ENCODE measurements around the gene THSD4. TPM values are rescaled to one million over a fixed set of nuclear protein-coding genes. Genes with fewer than 3 reads are reported as not detected.

The THSD4 gene
- total RNA-seq, 2 experiments from 2014 or later: not detected

DNA sequence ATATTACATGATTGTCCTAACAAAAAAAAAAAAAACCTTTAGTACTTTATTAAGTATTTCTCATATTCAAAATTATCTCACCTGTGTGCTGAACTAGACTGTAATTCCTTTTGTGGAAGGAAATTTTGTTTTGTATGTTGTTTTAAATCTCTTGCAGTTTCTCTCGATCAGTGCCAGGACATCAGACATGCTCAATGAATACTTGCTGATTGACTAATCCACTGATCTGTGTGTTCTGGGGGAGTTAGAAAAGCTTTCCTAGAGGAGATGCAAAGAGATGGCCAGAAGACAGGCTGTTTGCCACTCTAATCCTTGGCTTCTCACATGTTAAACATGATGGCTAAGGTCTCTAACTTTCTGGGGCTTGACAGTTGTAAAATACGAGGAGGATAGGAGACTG is 461.8 kb downstream of the THSD4 start:
- ChIA-PET CTCF (no interaction called here), POLR2A (no interaction called here)

DNA sequence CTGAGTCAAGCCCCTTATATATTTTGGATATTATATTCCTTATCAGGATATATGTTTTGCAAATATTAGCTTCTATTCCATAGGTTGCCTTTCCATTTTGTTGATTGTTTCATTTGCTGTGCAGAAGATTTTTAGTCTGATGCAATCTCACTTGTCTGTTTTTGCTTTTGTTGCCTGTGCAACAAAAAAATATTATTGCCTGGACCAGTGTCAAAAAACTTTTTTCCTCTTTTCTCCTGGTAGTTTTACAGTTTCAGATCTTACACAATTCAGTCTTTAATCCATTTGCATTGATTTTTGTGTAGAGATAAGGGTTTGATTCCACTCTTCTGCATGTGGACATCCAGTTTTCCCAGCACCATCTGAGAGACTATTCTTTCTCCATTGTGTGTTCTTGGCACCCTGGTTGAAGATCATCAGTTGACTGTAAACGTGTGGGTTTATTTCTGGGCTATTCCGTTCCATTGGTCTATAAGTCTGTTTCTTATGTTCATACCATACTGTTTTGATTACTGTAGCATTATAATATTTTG is 466.2 kb downstream of the THSD4 start:
- ChIA-PET POLR2A (no interaction called here), CTCF (no interaction called here)

- ChIA-PET POLR2A (no interaction called here), CTCF (no interaction called here)
These were observed 469.9 kb downstream of the THSD4 start for GRCh38 chr15:71585159-71585558.

DNA sequence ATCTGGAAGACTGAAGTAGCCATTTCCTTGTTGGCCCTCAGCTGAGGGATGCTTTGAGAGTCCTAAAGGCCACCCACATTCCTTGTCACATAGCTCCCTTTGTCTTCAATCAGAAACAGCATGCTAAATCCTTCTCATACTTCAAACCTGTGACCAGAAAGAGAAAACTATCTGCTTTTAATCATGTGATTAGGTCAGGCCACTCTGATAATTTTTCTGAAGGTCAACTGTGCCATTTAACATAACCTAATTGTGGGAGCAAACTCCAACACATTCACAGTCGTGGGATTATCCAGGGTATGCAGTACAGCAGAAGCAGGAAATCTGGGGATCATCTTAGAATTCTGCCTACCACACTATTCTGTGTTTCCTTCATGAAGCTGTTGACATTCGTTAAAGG is 471.2 kb downstream of the THSD4 start:
- ChIA-PET POLR2A (no interaction called here), CTCF (no interaction called here)

- ChIA-PET CTCF (no interaction called here), POLR2A (no interaction called here)
These were observed 473.5 kb downstream of the THSD4 start for GRCh38 chr15:71588746-71589145.

DNA sequence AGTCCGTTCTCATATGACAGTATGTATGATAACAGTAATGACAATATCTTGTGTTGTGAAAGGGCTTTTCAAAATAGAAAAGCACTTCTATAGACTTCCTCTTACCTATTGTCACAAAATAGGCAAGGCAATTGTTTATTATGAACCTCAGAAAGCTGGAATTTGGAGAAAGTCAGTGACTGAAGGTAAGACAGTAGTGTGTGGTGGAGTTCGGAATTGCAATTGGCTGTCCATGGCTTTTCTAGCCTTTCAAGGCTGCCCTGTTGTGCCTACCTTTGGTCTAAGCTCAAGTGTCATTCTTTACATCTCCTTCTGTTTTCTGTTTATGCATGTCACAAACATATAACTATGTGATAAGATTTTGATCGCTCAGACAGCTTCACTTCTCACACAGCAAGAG is 475.8 kb downstream of the THSD4 start:
- ChIA-PET CTCF (no interaction called here), POLR2A (no interaction called here)

- CTCF ChIA-PET: no interaction called here
- POLR2A ChIA-PET: no interaction called here
These were observed 476.9 kb downstream of the THSD4 start for GRCh38 chr15:71592203-71592602.

DNA sequence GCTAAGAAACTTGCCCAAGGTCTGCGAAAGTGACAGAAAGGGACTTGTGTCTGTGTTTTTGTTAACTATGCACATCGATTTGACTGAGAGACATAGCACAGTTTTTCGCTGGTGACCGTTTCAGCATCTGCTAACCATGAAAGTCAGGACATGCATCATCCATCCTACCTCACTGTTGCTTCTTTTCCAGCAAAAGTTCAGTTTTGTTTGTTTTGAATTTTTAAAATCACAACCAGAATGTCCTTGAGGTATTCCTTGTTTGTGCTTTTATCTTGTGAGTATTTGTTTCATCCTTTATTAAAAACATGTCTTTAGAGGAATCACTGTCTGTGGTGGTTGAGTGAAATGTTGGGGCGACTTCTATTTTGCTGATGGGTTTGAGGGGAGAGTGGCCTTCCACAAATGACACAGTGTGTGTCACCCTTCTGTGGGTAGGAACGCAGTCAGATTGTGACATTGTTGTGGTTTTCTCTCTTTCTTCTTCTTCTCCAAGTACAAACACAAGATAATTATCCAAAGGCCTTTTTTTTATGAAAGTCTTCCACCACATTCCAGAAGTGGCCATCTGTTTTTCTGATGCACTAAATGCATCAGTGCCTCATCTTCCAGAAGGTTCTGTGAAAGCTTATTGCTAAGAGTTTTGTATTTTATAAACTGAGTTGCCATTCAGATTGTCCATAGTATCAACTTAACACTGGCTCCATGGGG is 480.7 kb downstream of the THSD4 start:
- ChIA-PET CTCF (no interaction called here), POLR2A (no interaction called here)

DNA sequence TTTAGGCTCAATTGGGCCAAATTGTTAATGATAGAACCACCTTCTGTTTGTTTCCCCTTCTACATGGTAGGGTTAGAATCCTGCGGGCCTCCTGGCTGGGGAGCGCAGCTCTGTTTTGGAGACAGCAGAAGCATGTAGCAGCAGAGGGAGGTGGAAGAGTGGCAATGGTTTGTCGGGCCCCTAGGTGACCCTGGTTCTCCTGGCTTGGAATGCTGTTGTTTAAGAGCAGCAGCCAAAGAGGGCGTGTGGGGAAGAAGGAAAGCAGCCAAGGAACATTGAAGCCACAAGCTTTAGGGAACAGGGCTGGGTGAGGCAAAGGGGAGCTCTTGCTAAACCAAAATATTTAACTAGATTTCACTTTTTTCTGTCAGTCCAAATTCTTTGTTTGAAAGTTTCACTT is 481.4 kb downstream of the THSD4 start:
- CTCF ChIA-PET: no interaction called here
- POLR2A ChIA-PET: no interaction called here

GRCh38 chr15:71597126-71597525 is 481.9 kb downstream of the THSD4 start:
- ChIA-PET POLR2A (no interaction called here), CTCF (no interaction called here)

- POLR2A ChIA-PET: no interaction called here
- CTCF ChIA-PET: no interaction called here
These were observed 482.4 kb downstream of the THSD4 start for GRCh38 chr15:71597637-71598036.

GRCh38 chr15:71598741-71599140 is 483.5 kb downstream of the THSD4 start:
- ChIA-PET POLR2A (no interaction called here), CTCF (no interaction called here)

- ChIA-PET CTCF (no interaction called here), POLR2A (no interaction called here)
These were observed 484.3 kb downstream of the THSD4 start for GRCh38 chr15:71599418-71600151.

- CTCF ChIA-PET: no interaction called here
- POLR2A ChIA-PET: no interaction called here
These were observed 485.0 kb downstream of the THSD4 start for GRCh38 chr15:71600237-71600636.

DNA sequence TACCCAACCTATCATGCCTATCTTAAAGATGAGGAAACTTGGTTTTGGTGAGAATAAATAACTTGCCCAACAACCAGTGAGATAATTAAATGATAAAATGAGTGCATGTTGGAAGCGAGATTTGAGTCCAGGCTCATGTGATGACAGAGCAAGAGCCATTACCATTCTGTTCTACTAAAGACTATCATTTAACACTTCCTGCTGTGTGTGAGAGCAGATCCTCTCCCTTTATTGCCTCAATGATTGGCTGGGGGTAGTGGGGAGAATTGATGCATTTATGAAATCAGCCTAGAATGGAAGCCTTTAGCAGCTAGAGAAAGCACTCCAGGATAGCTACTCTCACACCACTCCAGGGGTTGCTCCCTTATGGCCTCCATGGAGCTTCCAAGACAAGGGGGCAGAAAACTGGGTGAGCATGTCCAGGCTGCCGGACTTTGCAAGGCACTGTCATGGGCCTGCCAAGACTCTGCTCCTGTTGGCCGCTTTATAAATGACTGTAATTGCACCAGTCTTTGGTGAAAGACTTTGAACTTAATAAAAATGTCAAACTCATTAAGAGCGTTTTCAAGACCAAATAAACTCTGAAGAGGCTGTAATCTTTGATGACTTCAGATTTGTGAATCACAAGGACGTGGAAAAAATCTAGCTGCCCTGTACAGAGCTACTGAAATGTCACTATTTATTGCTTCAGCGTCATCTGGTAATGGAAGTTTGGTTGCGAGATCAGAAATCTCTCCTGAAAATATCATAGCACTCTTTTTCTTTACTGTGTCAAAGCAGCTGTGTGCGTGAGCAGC is 486.0 kb downstream of the THSD4 start:
- ChIA-PET CTCF (no interaction called here), POLR2A (no interaction called here)

DNA sequence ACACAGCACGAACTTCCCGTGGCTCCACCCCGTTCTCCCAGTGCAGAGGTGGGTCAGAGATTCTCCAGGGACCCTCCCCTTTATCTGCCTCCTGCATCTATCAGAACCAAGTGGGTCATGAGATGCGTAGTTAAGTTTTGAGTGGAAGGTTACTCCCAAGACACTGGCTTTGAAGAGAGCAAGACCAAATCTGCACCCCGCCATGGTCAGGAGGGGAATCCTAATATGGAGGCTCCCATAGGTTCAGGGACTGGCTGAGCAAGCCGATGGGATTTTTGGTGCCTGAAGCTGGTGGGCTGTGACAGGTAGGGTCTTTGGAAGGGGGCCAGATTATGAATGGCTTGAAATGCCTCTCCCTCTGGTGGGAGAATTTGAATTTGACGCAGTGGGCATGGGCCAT is 488.1 kb downstream of the THSD4 start:
- POLR2A ChIA-PET: no interaction called here
- CTCF ChIA-PET: no interaction called here

GRCh38 chr15:71607383-71607782 is 492.1 kb downstream of the THSD4 start:
- ChIA-PET CTCF (no interaction called here), POLR2A (no interaction called here)

- POLR2A ChIA-PET: no interaction called here
- CTCF ChIA-PET: no interaction called here
These were observed 495.7 kb downstream of the THSD4 start for GRCh38 chr15:71610728-71611552.

DNA sequence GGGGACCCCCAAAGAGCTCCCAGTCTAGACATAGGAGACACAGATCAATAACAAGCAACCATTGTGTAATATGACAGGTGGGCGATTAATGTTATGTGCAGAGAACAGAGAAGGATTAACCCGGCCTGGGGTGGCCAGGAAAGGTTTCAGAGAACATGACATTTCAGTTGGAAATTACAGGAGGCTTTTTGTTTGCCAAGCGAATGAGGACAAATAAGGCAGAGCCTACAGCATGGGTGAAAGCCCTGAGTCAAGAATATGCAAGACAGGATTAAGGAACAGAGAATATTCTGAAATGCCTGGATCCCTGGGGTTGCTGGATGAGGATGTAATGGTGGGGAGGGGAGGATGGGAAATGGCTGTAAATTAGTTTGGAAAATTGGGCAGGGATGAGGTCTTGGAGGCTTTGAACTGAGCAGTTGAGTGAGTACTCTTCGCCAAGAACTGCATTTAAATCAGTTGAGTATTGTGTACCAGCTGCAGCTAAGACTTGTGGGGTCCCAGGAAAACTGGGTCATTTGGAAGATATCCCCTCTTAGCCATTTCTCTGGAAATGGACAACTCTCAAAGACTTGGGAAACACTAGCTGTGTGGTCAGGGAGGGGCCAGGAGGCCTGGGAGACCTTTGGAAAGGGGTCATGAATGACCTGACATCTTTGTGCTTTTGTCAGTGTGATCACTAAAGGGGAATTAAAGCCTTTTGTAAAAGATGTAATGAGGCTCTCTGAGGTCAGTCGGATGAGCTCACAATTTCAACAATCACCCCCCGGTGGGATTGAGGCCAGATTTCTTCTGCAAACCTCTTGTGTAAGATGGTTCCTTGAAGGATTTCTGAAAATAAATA is 496.5 kb downstream of the THSD4 start:
- CTCF ChIA-PET: no interaction called here
- POLR2A ChIA-PET: no interaction called here

DNA sequence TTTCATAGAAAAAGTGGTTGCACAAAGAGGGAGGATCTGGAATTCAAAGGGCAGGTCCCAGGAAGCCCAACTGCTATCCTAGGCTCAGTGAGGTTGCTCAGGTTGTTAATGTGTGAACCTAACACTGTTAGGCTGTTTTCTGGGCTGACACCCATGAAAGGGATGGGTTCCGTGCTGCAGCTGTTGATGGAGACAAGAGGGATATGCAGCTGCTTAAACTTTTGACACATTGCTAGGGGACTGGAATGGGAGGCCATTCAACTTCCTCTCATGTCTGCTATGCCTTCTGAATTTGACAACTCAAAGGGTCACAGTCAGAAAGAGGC is 497.1 kb downstream of the THSD4 start:
- CTCF ChIA-PET: no interaction called here
- POLR2A ChIA-PET: no interaction called here

All from activated CD8-positive, alpha-beta memory T cell treated with anti-CD3 and anti-CD28 coated beads for 36 hours (primary cell).